GM12874 (cell line): ENCODE data around the gene STING1.

Source experiments
- CTCF ChIP-seq: IDR thresholded peaks from 2 replicates; pipeline ENCODE4 v1.5.1; 2011; ENCODE audit warnings: low read depth, mild to moderate bottlenecking, control low read depth, low read length, moderate library complexity; ENCODE audit not compliant: insufficient read depth

Gene STING1

GRCh38 chr5:139445325-139446170 lies 37.0 kb downstream of the STING1 start:
- TF ChIP-seq CTCF, result no peak

- TF ChIP-seq CTCF, result no peak
Measured at GRCh38 chr5:139443831-139444453, 38.6 kb downstream of the STING1 start.

GRCh38 chr5:139439013-139439903 lies 43.3 kb downstream of the STING1 start, which contains the start of gene DNAJC18:
Gene DNAJC18, minus strand, starts transcription at chr5:139439525. Its CDS starts 80 bp downstream, at chr5:139439445.
- TF ChIP-seq CTCF, result no peak

GRCh38 chr5:139438707-139439012 lies 43.9 kb downstream of the STING1 start:
- no peak for TF ChIP-seq CTCF

- TF ChIP-seq CTCF, result no peak
Measured at GRCh38 chr5:139435676-139436075, 46.9 kb downstream of the STING1 start.

- TF ChIP-seq CTCF, result no peak
Measured at GRCh38 chr5:139431706-139432105, 50.9 kb downstream of the STING1 start.

GRCh38 chr5:139430015-139430414 lies 52.5 kb downstream of the STING1 start:
- no peak for TF ChIP-seq CTCF
